Right atrium auricular region (tissue), 2 donors: ENCODE results near the gene CXCR6. TPM values are rescaled to one million over a fixed set of nuclear protein-coding genes. Genes with fewer than 3 reads are reported as not detected.
"Not testable (repeated sequence)": the region's sequence is repeated elsewhere in the genome, so short reads cannot be mapped to it uniquely, and the experiment has no call there.

Experiments
- DNase-seq: peaks from one replicate; pipeline ENCODE4 v3.0.0-alpha.2; 2019; ENCODE audit warnings: low spot score
- H3K27ac ChIP-seq, 2 donors: fragments of 200-600 bp; sonication (generic); 1 replicate in 1 of 2; 2 replicates in 1 of 2; pipeline ENCODE4 v1.5.1; 2016 to 2019
- H3K27me3 ChIP-seq, 2 donors: fragments of 200-600 bp; sonication (generic); one replicate each; pipeline versions ENCODE4 v1.5.1 to v1.6.0; 2017 to 2019
- H3K36me3 ChIP-seq: fragments of 200-600 bp; sonication (generic); one replicate; pipeline ENCODE4 v1.5.1; 2016
- H3K4me1 ChIP-seq, 2 donors: fragments of 200-600 bp; sonication (generic); one replicate each; pipeline versions ENCODE4 v1.5.1 to v1.6.0; 2017 to 2019
- H3K4me3 ChIP-seq, 2 donors: fragments of 200-600 bp; sonication (generic); 1 replicate in 1 of 2; 2 replicates in 1 of 2; pipeline ENCODE4 v1.5.1; 2017 to 2019; ENCODE audit warnings: mild to moderate bottlenecking in 1 of 2, moderate library complexity in 1 of 2
- H3K9me3 ChIP-seq, 2 donors: fragments of 200-600 bp; sonication (generic); one replicate each; pipeline ENCODE4 v1.5.1; 2019
- CTCF ChIP-seq, 2 donors: fragments of 200-600 bp; sonication (generic); IDR thresholded peaks; one replicate each; pipeline ENCODE4 v1.5.1; 2019; ENCODE audit warnings: antibody characterized with exemption in 2 of 2
- total RNA-seq, 2 donors: library from RNA; depleted of rRNA; stranded (reverse); fragments of >200 nt; gene quantifications; one replicate each; pipeline ENCODE4 v1.1.0, GENCODE V29; 2016

The CXCR6 gene
- total RNA-seq, 2 donors from 2014 or later: 1.2 TPM; not detected in 1

- no peak for TF ChIP-seq CTCF (IDR thresholded peaks at IDR 0.05)
- no peaks in the 10 kb centered on the region for H3K27me3 ChIP-seq
- DNase-seq: no peak
- H3K36me3 ChIP-seq: no peaks in the 10 kb centered on the region
- H3K9me3 ChIP-seq: no peaks in the 10 kb centered on the region
- no peak overlapping the region for H3K4me3 ChIP-seq
- H3K27ac ChIP-seq: peak overlapping the region; percentile 98
- peaks cover 0 to 69% of the 10 kb centered on the region in 2 donors for H3K4me1 ChIP-seq
These were observed 50.3 kb downstream of the CXCR6 start for GRCh38 chr3:45993421-45994027.

- Histone ChIP-seq H3K9me3 (no peaks in the 10 kb centered on the region), H3K4me3 (peak overlapping the region; percentile 90 to 92), H3K36me3 (no peaks in the 10 kb centered on the region), H3K4me1 (peaks cover 0 to 58% of the 10 kb centered on the region in 2 donors), H3K27ac (peak overlapping the region; percentile 98), H3K27me3 (no peaks in the 10 kb centered on the region)
- TF ChIP-seq CTCF (IDR thresholded peaks at IDR 0.05): no peak
- DNase-seq: no peak
These were observed 51.4 kb downstream of the CXCR6 start for GRCh38 chr3:45994419-45995235.

- DNase-seq: peak; percentile 96
- peaks cover 0 to 49% of the 10 kb centered on the region in 2 donors for H3K4me1 ChIP-seq
- no peaks in the 10 kb centered on the region for H3K36me3 ChIP-seq
These were observed 52.2 kb downstream of the CXCR6 start, which contains the start of gene FYCO1 for GRCh38 chr3:45995236-45996192. FYCO1 (minus strand) TSS chr3:45995824; CDS start chr3:45984910, 10,914 bp downstream.

GRCh38 chr3:45997499-45997898, 54.2 kb downstream of the CXCR6 start:
- H3K4me3 ChIP-seq, H3K27ac ChIP-seq, DNase-seq, H3K36me3 ChIP-seq, H3K9me3 ChIP-seq, H3K27me3 ChIP-seq: not testable (repeated sequence)
- H3K4me1 ChIP-seq: peaks cover 0 to 29% of the 10 kb centered on the region in 2 donors

More at GRCh38 chr3:45995236-45996192, 52.2 kb downstream of the CXCR6 start, which contains the start of gene FYCO1:
- Histone ChIP-seq H3K27ac (peak within 1 kb of the TSS; percentile 98), H3K9me3 (no peaks in the 10 kb centered on the region), H3K27me3 (no peaks in the 10 kb centered on the region), H3K4me3 (peak within 1 kb of the TSS; percentile 90 to 92)
- no peak for TF ChIP-seq CTCF (IDR thresholded peaks at IDR 0.05)

- Histone ChIP-seq H3K9me3 (no peaks in the 10 kb centered on the region), H3K4me3 (no peak overlapping the region), H3K27me3 (no peaks in the 10 kb centered on the region), H3K27ac (no peak overlapping the region), H3K36me3 (no peaks in the 10 kb centered on the region), H3K4me1 (peaks cover 0 to 25% of the 10 kb centered on the region in 2 donors)
- no peak for DNase-seq
- no peak for TF ChIP-seq CTCF (IDR thresholded peaks at IDR 0.05)
These were observed 54.7 kb downstream of the CXCR6 start for GRCh38 chr3:45997942-45998341.

Other genes starting within 250 kb of the CXCR6 start
- gene SLC6A20, start 146.9 kb upstream of the CXCR6 start, total RNA-seq: not detected
- 1 to 10 TPM; 8.3 to 8.9 TPM for gene LZTFL1, start 101.3 kb upstream of the CXCR6 start, total RNA-seq
- gene CCR9, start 56.9 kb upstream of the CXCR6 start, total RNA-seq: not detected
- 100 to 1,000 TPM in 1 of 2 donors, 10 to 100 TPM in 1; 67.2 to 116 TPM for gene FYCO1, start 52.4 kb downstream of the CXCR6 start, total RNA-seq
- gene XCR1, start 84.0 kb downstream of the CXCR6 start, total RNA-seq: not detected